Measurements from ENCODE around the gene RPL3. TPM values are rescaled to one million over a fixed set of nuclear protein-coding genes. Genes with fewer than 3 reads are reported as not detected.

The RPL3 gene
- total RNA-seq = 1,000 to 10,000 TPM; 3,621 to 3,622 TPM
- 1,000 to 10,000 TPM; 4,219 to 5,383 (median 4,759) TPM for polyA plus RNA-seq
- 2,380 to 3,454 (median 2,970) reads per million in 6 experiments for total RNA-seq

GRCh38 chr22:39319284-39320022 is at the start of gene RPL3:
Gene RPL3, minus strand, starts transcription at chr22:39319623. Its CDS starts 26 bp downstream, at chr22:39319597.
- peak within 1 kb of the TSS; percentile 99 to 100 (median 100) for H3K4me3 Mint-ChIP-seq
- H3K27ac Mint-ChIP-seq = peak within 1 kb of the TSS; percentile 96 to 100 (median 99)
- DNase-seq (peak; percentile 94 to 98 (median 97)), ATAC-seq (peak; percentile 79 to 85)
- POLR2A ChIA-PET = interaction anchor here (0.5 to 7.3 kb wide), 65 partner anchors 8 to 1967 kb away, joined by 3 to 231 read pairs (median 5); partner anchors contain the start of genes ADSL, APOBEC3B, APOBEC3D and ATF4
- H3K4me1 Mint-ChIP-seq = peaks cover 25 to 58% (median 52%) of the 10 kb centered on the region in 4 donors
- H3K9me3 Mint-ChIP-seq = no peaks in the 10 kb centered on the region
- peaks cover 0 to 50% (median 15%) of the 10 kb centered on the region in 3 donors for H3K36me3 Mint-ChIP-seq
- peaks cover 0 to 5% (median 0%) of the 10 kb centered on the region in 5 donors for H3K27me3 Mint-ChIP-seq

GRCh38 chr22:39369186-39369585 is 49.8 kb upstream of the RPL3 start:
- Mint-ChIP-seq H3K36me3 (peaks cover 0 to 2% (median 0%) of the 10 kb centered on the region in 3 donors), H3K27ac (peak overlapping the region in 2 of 10 donors; percentile 53 to 59), H3K4me1 (peaks cover 8 to 23% (median 12%) of the 10 kb centered on the region in 4 donors), H3K27me3 (no peaks in the 10 kb centered on the region), H3K4me3 (no peak overlapping the region), H3K9me3 (peaks cover 0 to 3% (median 0%) of the 10 kb centered on the region in 9 donors)
- POLR2A ChIA-PET = no interaction called here
- no peak for ATAC-seq
- no peak for DNase-seq

- Mint-ChIP-seq H3K27me3 (no peaks in the 10 kb centered on the region), H3K4me1 (peaks cover 8 to 24% (median 13%) of the 10 kb centered on the region in 4 donors), H3K4me3 (no peak overlapping the region), H3K9me3 (peaks cover 0 to 3% (median 0%) of the 10 kb centered on the region in 9 donors), H3K27ac (peak overlapping the region in 4 of 10 donors; percentile 15 to 53 (median 28)), H3K36me3 (peaks cover 0 to 2% (median 0%) of the 10 kb centered on the region in 3 donors)
- POLR2A ChIA-PET = no interaction called here
- DNase-seq (no peak), ATAC-seq (no peak)
These were observed 49.1 kb upstream of the RPL3 start for GRCh38 chr22:39368461-39368911.

GRCh38 chr22:39367035-39367434 is 47.6 kb upstream of the RPL3 start:
- DNase-seq (no peak), ATAC-seq (no peak)
- Mint-ChIP-seq H3K4me3 (no peak overlapping the region), H3K36me3 (no peaks in the 10 kb centered on the region), H3K27ac (peak overlapping the region in 1 of 10 donors; percentile 85), H3K9me3 (peaks cover 0 to 3% (median 0%) of the 10 kb centered on the region in 9 donors), H3K4me1 (peaks cover 8 to 24% (median 14%) of the 10 kb centered on the region in 4 donors), H3K27me3 (no peaks in the 10 kb centered on the region)
- POLR2A ChIA-PET = interaction anchor here (0.6 kb wide), 1 partner anchor 218 kb away, joined by 4 read pairs; no protein-coding TSS in a partner anchor

GRCh38 chr22:39365492-39365780 is 46.0 kb upstream of the RPL3 start:
- no peaks in the 10 kb centered on the region for H3K9me3 Mint-ChIP-seq

GRCh38 chr22:39364714-39365491 is 45.5 kb upstream of the RPL3 start:
- no peaks in the 10 kb centered on the region for H3K9me3 Mint-ChIP-seq
- POLR2A ChIA-PET = no interaction called here
- H3K27me3 Mint-ChIP-seq = no peaks in the 10 kb centered on the region
- H3K27ac Mint-ChIP-seq = peak overlapping the region in 1 of 10 donors; percentile 53
- DNase-seq (no peak), ATAC-seq (no peak)
- H3K4me3 Mint-ChIP-seq = no peak overlapping the region
- H3K4me1 Mint-ChIP-seq = peaks cover 10 to 24% (median 14%) of the 10 kb centered on the region in 4 donors
- no peaks in the 10 kb centered on the region for H3K36me3 Mint-ChIP-seq

More at GRCh38 chr22:39365492-39365780, 46.0 kb upstream of the RPL3 start:
- ATAC-seq = no peak
- no peaks in the 10 kb centered on the region for H3K36me3 Mint-ChIP-seq
- POLR2A ChIA-PET = no interaction called here
- H3K27me3 Mint-ChIP-seq = no peaks in the 10 kb centered on the region
- peak overlapping the region in 3 of 10 donors; percentile 53 to 56 (median 55) for H3K27ac Mint-ChIP-seq
- no peak for DNase-seq
- H3K4me3 Mint-ChIP-seq = no peak overlapping the region
- peaks cover 8 to 24% (median 14%) of the 10 kb centered on the region in 4 donors for H3K4me1 Mint-ChIP-seq

- H3K4me1 Mint-ChIP-seq = peaks cover 11 to 24% (median 13%) of the 10 kb centered on the region in 4 donors
- POLR2A ChIA-PET = interaction anchor here (0.9 kb wide), 1 partner anchor 20 kb away, joined by 4 read pairs; no protein-coding TSS in a partner anchor
These were observed 44.5 kb upstream of the RPL3 start for GRCh38 chr22:39363751-39364515.

GRCh38 chr22:39362932-39363331 is 43.5 kb upstream of the RPL3 start:
- no peaks in the 10 kb centered on the region for H3K9me3 Mint-ChIP-seq
- no peaks in the 10 kb centered on the region for H3K27me3 Mint-ChIP-seq
- DNase-seq (peak in 1 of 10 donors; percentile 8), ATAC-seq (no peak)
- POLR2A ChIA-PET = no interaction called here
- H3K27ac Mint-ChIP-seq = peak overlapping the region in 1 of 10 donors; percentile 67
- H3K4me1 Mint-ChIP-seq = peaks cover 10 to 17% (median 11%) of the 10 kb centered on the region in 4 donors
- H3K36me3 Mint-ChIP-seq = peaks cover 0 to 2% (median 0%) of the 10 kb centered on the region in 3 donors
- H3K4me3 Mint-ChIP-seq = no peak overlapping the region

More at GRCh38 chr22:39363751-39364515, 44.5 kb upstream of the RPL3 start:
- H3K36me3 Mint-ChIP-seq = no peaks in the 10 kb centered on the region
- no peaks in the 10 kb centered on the region for H3K9me3 Mint-ChIP-seq
- H3K27ac Mint-ChIP-seq = peak overlapping the region in 2 of 10 donors; percentile 5 to 23
- DNase-seq (no peak), ATAC-seq (no peak)
- H3K27me3 Mint-ChIP-seq = no peaks in the 10 kb centered on the region
- no peak overlapping the region for H3K4me3 Mint-ChIP-seq

GRCh38 chr22:39362271-39362670 is 42.8 kb upstream of the RPL3 start:
- ATAC-seq = no peak
- Mint-ChIP-seq H3K4me3 (no peak overlapping the region), H3K4me1 (peaks cover 7 to 14% (median 11%) of the 10 kb centered on the region in 4 donors), H3K27me3 (no peaks in the 10 kb centered on the region), H3K9me3 (no peaks in the 10 kb centered on the region), H3K27ac (no peak overlapping the region), H3K36me3 (peaks cover 0 to 2% (median 0%) of the 10 kb centered on the region in 3 donors)
- POLR2A ChIA-PET = no interaction called here
- DNase-seq = peak in 1 of 10 donors; percentile 18

GRCh38 chr22:39361496-39361895 is 42.1 kb upstream of the RPL3 start:
- POLR2A ChIA-PET = no interaction called here
- no peaks in the 10 kb centered on the region for H3K9me3 Mint-ChIP-seq
- no peak overlapping the region for H3K27ac Mint-ChIP-seq
- peaks cover 0 to 2% (median 0%) of the 10 kb centered on the region in 3 donors for H3K36me3 Mint-ChIP-seq
- H3K4me3 Mint-ChIP-seq = no peak overlapping the region
- peak in 1 of 10 donors; percentile 9 for DNase-seq
- ATAC-seq = no peak
- no peaks in the 10 kb centered on the region for H3K27me3 Mint-ChIP-seq
- H3K4me1 Mint-ChIP-seq = peaks cover 0 to 6% (median 5%) of the 10 kb centered on the region in 4 donors

GRCh38 chr22:39360674-39361413 is 41.4 kb upstream of the RPL3 start:
- Mint-ChIP-seq H3K9me3 (no peaks in the 10 kb centered on the region), H3K36me3 (peaks cover 0 to 2% (median 0%) of the 10 kb centered on the region in 3 donors), H3K4me1 (peaks cover 0 to 6% (median 5%) of the 10 kb centered on the region in 4 donors), H3K27ac (peak overlapping the region in 4 of 10 donors; percentile 0 to 54 (median 24)), H3K4me3 (no peak overlapping the region), H3K27me3 (no peaks in the 10 kb centered on the region)
- DNase-seq (peak in 1 of 10 donors; percentile 31), ATAC-seq (no peak)
- POLR2A ChIA-PET = no interaction called here

All from naive thymus-derived CD8-positive, alpha-beta T cell (primary cell).